Activated B cell treated with CpG ODN at 0.5 μM for 24 hours (primary cell): ENCODE measurements around the gene PKHD1. TPM values are rescaled to one million over a fixed set of nuclear protein-coding genes. Genes with fewer than 3 reads are reported as not detected.

ENCODE experiments used
- ATAC-seq: fragments of 200-7000 bp; cut with Tn5 transposase; one replicate; pipeline ENCODE4 v1.10.0; 2021; ENCODE audit warnings: low read depth, mild to moderate bottlenecking, moderate library complexity
- CTCF ChIA-PET: fragments of 350-600 bp; sonication (Branson Sonifier 250); formaldehyde crosslinking; loops from one replicate; lab custom pipeline; 2021; ENCODE audit warnings: antibody characterized with exemption; lab: Charles Lee
- POLR2A ChIA-PET: fragments of 350-600 bp; sonication (Branson Sonifier 250); formaldehyde crosslinking; loops from one replicate; lab custom pipeline; 2021; ENCODE audit warnings: antibody characterized with exemption; lab: Charles Lee
- DNase-seq: peaks from one replicate; pipeline ENCODE4 v3.0.0; 2022
- H3K27ac Mint-ChIP-seq: one replicate; pipeline ENCODE4 v1.8.0; 2020; ENCODE audit warnings: mixed read lengths
- H3K27me3 Mint-ChIP-seq: one replicate; pipeline ENCODE4 v1.8.0; 2021; ENCODE audit warnings: mixed read lengths
- H3K36me3 Mint-ChIP-seq: one replicate; pipeline ENCODE4 v1.8.0; 2021; ENCODE audit warnings: low read depth, mixed read lengths
- H3K4me1 Mint-ChIP-seq: one replicate; pipeline ENCODE4 v1.8.0; 2021; ENCODE audit warnings: mixed read lengths
- H3K4me3 Mint-ChIP-seq: one replicate; pipeline ENCODE4 v1.8.0; 2020; ENCODE audit warnings: mild to moderate bottlenecking, mixed read lengths
- H3K9me3 Mint-ChIP-seq: one replicate; pipeline ENCODE4 v1.8.0; 2020; ENCODE audit warnings: mixed read lengths
- CTCF ChIP-seq: fragments of 200-600 bp; IDR thresholded peaks from one replicate; pipeline ENCODE4 v1.8.0; 2022; ENCODE audit warnings: antibody characterized with exemption, mild to moderate bottlenecking
- intact Hi-C: fragments of 100-400 bp; cut with micrococcal nuclease; formaldehyde crosslinking; loops from one replicate; pipeline ENCODE4 v1.15.1; 2024
- total RNA-seq: library from RNA; stranded (reverse); gene quantifications from 2 replicates; pipeline ENCODE4 v1.2.3, GENCODE V29; 2022

Gene PKHD1
- total RNA-seq, 1 donor from 2014 or later = not detected

GRCh38 chr6:51616243-51616642 lies 471.2 kb downstream of the PKHD1 start:
- intact Hi-C loops = no loop called here
- Mint-ChIP-seq H3K4me1 (no peaks in the 10 kb centered on the region), H3K36me3 (no peaks in the 10 kb centered on the region), H3K27me3 (no peaks in the 10 kb centered on the region), H3K9me3 (no peaks in the 10 kb centered on the region), H3K4me3 (no peak overlapping the region), H3K27ac (no peak overlapping the region)
- ChIA-PET CTCF (no interaction called here), POLR2A (no interaction called here)
- no peak for TF ChIP-seq CTCF
- DNase-seq = no peak
- no peak for ATAC-seq

- no peak for ATAC-seq
- no peak for DNase-seq
- Mint-ChIP-seq H3K27me3 (no peaks in the 10 kb centered on the region), H3K9me3 (no peaks in the 10 kb centered on the region), H3K4me1 (no peaks in the 10 kb centered on the region), H3K4me3 (no peak overlapping the region), H3K36me3 (no peaks in the 10 kb centered on the region), H3K27ac (no peak overlapping the region)
- ChIA-PET CTCF (no interaction called here), POLR2A (no interaction called here)
- TF ChIP-seq CTCF = no peak
- intact Hi-C loops = no loop called here
These were observed 472.7 kb downstream of the PKHD1 start for GRCh38 chr6:51614725-51615124.

GRCh38 chr6:51613558-51613957 lies 473.9 kb downstream of the PKHD1 start:
- no peaks in the 10 kb centered on the region for H3K36me3 Mint-ChIP-seq
- intact Hi-C loops = no loop called here
- TF ChIP-seq CTCF = no peak
- H3K4me1 Mint-ChIP-seq = no peaks in the 10 kb centered on the region
- ChIA-PET CTCF (no interaction called here), POLR2A (no interaction called here)
- H3K27ac Mint-ChIP-seq = no peak overlapping the region
- H3K4me3 Mint-ChIP-seq = no peak overlapping the region
- ATAC-seq (no peak), DNase-seq (no peak)
- no peaks in the 10 kb centered on the region for H3K9me3 Mint-ChIP-seq
- H3K27me3 Mint-ChIP-seq = no peaks in the 10 kb centered on the region

GRCh38 chr6:51608932-51609331 lies 478.5 kb downstream of the PKHD1 start:
- Mint-ChIP-seq H3K27ac (no peak overlapping the region), H3K27me3 (no peaks in the 10 kb centered on the region), H3K4me3 (no peak overlapping the region), H3K36me3 (no peaks in the 10 kb centered on the region), H3K9me3 (no peaks in the 10 kb centered on the region), H3K4me1 (no peaks in the 10 kb centered on the region)
- CTCF ChIA-PET = no interaction called here
- POLR2A ChIA-PET = no interaction called here
- DNase-seq (no peak), ATAC-seq (no peak)
- no peak for TF ChIP-seq CTCF
- intact Hi-C loops = no loop called here

GRCh38 chr6:51608383-51608782 lies 479.0 kb downstream of the PKHD1 start:
- no peak overlapping the region for H3K4me3 Mint-ChIP-seq
- H3K36me3 Mint-ChIP-seq = no peaks in the 10 kb centered on the region
- intact Hi-C loops = no loop called here
- ChIA-PET CTCF (no interaction called here), POLR2A (no interaction called here)
- TF ChIP-seq CTCF = no peak
- H3K27me3 Mint-ChIP-seq = no peaks in the 10 kb centered on the region
- DNase-seq = no peak
- no peak for ATAC-seq
- no peaks in the 10 kb centered on the region for H3K9me3 Mint-ChIP-seq
- H3K27ac Mint-ChIP-seq = no peak overlapping the region
- no peaks in the 10 kb centered on the region for H3K4me1 Mint-ChIP-seq
